ENCODE data around the gene ROCK2. TPM values are rescaled to one million over a fixed set of nuclear protein-coding genes. Genes with fewer than 3 reads are reported as not detected.
"Not testable (repeated sequence)": the region's sequence is repeated elsewhere in the genome, so short reads cannot be mapped to it uniquely, and the experiment has no call there.

The ROCK2 gene
- total RNA-seq, 1 experiment from 2014 or later: 25.9 TPM

GRCh38 chr2:11263177-11263576, 81.3 kb downstream of the ROCK2 start (continued):
- TF ChIP-seq ZNF671 (CRISPR knock-in tag; IDR thresholded peaks at IDR 0.05): no peak

- H3K27ac Mint-ChIP-seq; H3K4me1 Mint-ChIP-seq; ATAC-seq; DNase-seq (ENCODE audit: low spot score); POLR2A ChIA-PET; CTCF ChIA-PET; H3K36me3 Mint-ChIP-seq; H3K4me3 Mint-ChIP-seq; H3K27me3 Mint-ChIP-seq (ENCODE audit: low read depth); H3K9me3 Mint-ChIP-seq: not testable (repeated sequence)
These were observed 82.0 kb downstream of the ROCK2 start for GRCh38 chr2:11262438-11262837.

GRCh38 chr2:11261564-11261963, 82.9 kb downstream of the ROCK2 start:
- H3K4me1 Mint-ChIP-seq; H3K4me3 Mint-ChIP-seq; POLR2A ChIA-PET; CTCF ChIA-PET; H3K27me3 Mint-ChIP-seq (ENCODE audit: low read depth); DNase-seq (ENCODE audit: low spot score); ATAC-seq; H3K36me3 Mint-ChIP-seq; H3K9me3 Mint-ChIP-seq; H3K27ac Mint-ChIP-seq: not testable (repeated sequence)

- H3K9me3 Mint-ChIP-seq: no peaks in the 10 kb centered on the region
- peaks cover 5% of the 10 kb centered on the region for H3K4me1 Mint-ChIP-seq
- H3K36me3 Mint-ChIP-seq: peaks cover 4% of the 10 kb centered on the region; the same call in 1 of the 2 replicates
- no peak overlapping the region for H3K4me3 Mint-ChIP-seq
- POLR2A ChIA-PET: no interaction called here
- no peak for ATAC-seq
- H3K27me3 Mint-ChIP-seq (ENCODE audit: low read depth): no peaks in the 10 kb centered on the region
- CTCF ChIA-PET: no interaction called here
- no peak for DNase-seq (ENCODE audit: low spot score)
- TF ChIP-seq CDX4 (CRISPR knock-in tag; IDR thresholded peaks at IDR 0.05; ENCODE audit: borderline replicate concordance) (no peak), NFYB (CRISPR knock-in tag; conservative IDR thresholded peaks at IDR 0.05; ENCODE audit: low read depth) (no peak), CREM (CRISPR knock-in tag; IDR thresholded peaks at IDR 0.05) (no peak), ZNF138 (CRISPR knock-in tag; conservative IDR thresholded peaks at IDR 0.05) (no peak), ZNF416 (CRISPR knock-in tag; IDR thresholded peaks at IDR 0.05) (no peak), ATF6 (CRISPR knock-in tag; IDR thresholded peaks at IDR 0.05) (no peak), FOXJ3 (CRISPR knock-in tag; IDR thresholded peaks at IDR 0.05; ENCODE audit: borderline replicate concordance) (no peak), E2F1 (CRISPR knock-in tag; IDR thresholded peaks at IDR 0.05) (no peak), ZNF232 (CRISPR knock-in tag; IDR thresholded peaks at IDR 0.05) (no peak), RELA (CRISPR knock-in tag; IDR thresholded peaks at IDR 0.05; ENCODE audit: borderline replicate concordance) (no peak), ATF2 (CRISPR knock-in tag; IDR thresholded peaks at IDR 0.05; ENCODE audit: borderline replicate concordance, low read depth) (no peak), ESRRA (CRISPR knock-in tag; IDR thresholded peaks at IDR 0.05; ENCODE audit: borderline replicate concordance) (no peak)
- no peak overlapping the region for H3K27ac Mint-ChIP-seq
These were observed 83.5 kb downstream of the ROCK2 start for GRCh38 chr2:11260979-11261378.

GRCh38 chr2:11257964-11258363, 86.5 kb downstream of the ROCK2 start:
- H3K9me3 Mint-ChIP-seq: peaks cover 4% of the 10 kb centered on the region
- H3K4me3 Mint-ChIP-seq: no peak overlapping the region
- H3K27me3 Mint-ChIP-seq (ENCODE audit: low read depth): no peaks in the 10 kb centered on the region
- ChIA-PET POLR2A (no interaction called here), CTCF (no interaction called here)
- H3K27ac Mint-ChIP-seq: no peak overlapping the region
- H3K4me1 Mint-ChIP-seq: peaks cover 5% of the 10 kb centered on the region
- DNase-seq (ENCODE audit: low spot score) (no peak), ATAC-seq (no peak)
- peaks cover 7% of the 10 kb centered on the region for H3K36me3 Mint-ChIP-seq
- TF ChIP-seq FOXP4 (CRISPR knock-in tag; IDR thresholded peaks at IDR 0.05) (no peak), ZNF671 (CRISPR knock-in tag; IDR thresholded peaks at IDR 0.05) (no peak), GABPB1 (CRISPR knock-in tag; IDR thresholded peaks at IDR 0.05) (no peak), MYBL2 (CRISPR knock-in tag; IDR thresholded peaks at IDR 0.05) (no peak), ZNF281 (CRISPR knock-in tag; IDR thresholded peaks at IDR 0.05) (no peak)

Data from WTC11 (cell line).